GM12801 (cell line): ENCODE measurements around the gene OR10G3.

ENCODE experiments used
- CTCF ChIP-seq: IDR thresholded peaks from one replicate; pipeline ENCODE4 v1.5.1; 2011; ENCODE audit warnings: control low read depth; ENCODE audit not compliant: insufficient read length; ENCODE audit errors: extremely low read depth

The OR10G3 gene

GRCh38 chr14:21541413-21542074 lies 38.3 kb downstream of the OR10G3 start:
- no peak for TF ChIP-seq CTCF

- TF ChIP-seq CTCF: no peak
Measured at GRCh38 chr14:21539189-21539940, 40.5 kb downstream of the OR10G3 start.

- no peak for TF ChIP-seq CTCF
Measured at GRCh38 chr14:21537090-21537424, 42.8 kb downstream of the OR10G3 start.

GRCh38 chr14:21536418-21537089 lies 43.3 kb downstream of the OR10G3 start:
- no peak for TF ChIP-seq CTCF

- TF ChIP-seq CTCF: no peak
Measured at GRCh38 chr14:21535545-21536417, 44.1 kb downstream of the OR10G3 start.

GRCh38 chr14:21534576-21534975 lies 45.3 kb downstream of the OR10G3 start:
- no peak for TF ChIP-seq CTCF

GRCh38 chr14:21533294-21533693 lies 46.6 kb downstream of the OR10G3 start:
- TF ChIP-seq CTCF: no peak
